NT2/D1 (cell line): Measurements from ENCODE around the gene OR1A2.

Source experiments
- SUZ12 ChIP-seq: IDR thresholded peaks from 2 replicates; pipeline ENCODE4 v1.6.1; 2011; ENCODE audit not compliant: insufficient read length, insufficient read depth; ENCODE audit errors: extremely low read depth
- YY1 ChIP-seq: IDR thresholded peaks from 2 replicates; pipeline ENCODE4 v1.6.1; 2011; ENCODE audit not compliant: insufficient read length, insufficient read depth
- ZNF274 ChIP-seq: IDR thresholded peaks from 2 replicates; pipeline ENCODE4 v1.6.1; 2011; ENCODE audit warnings: mild to moderate bottlenecking, low read depth, low read length

GRCh38 chr17:3189961-3190360 lies 7.4 kb upstream of the OR1A2 start:
- TF ChIP-seq YY1: no peak
- TF ChIP-seq SUZ12: no peak
- TF ChIP-seq ZNF274: no peak
